HG03575 (cell line): ENCODE data around the gene RPAP2.
"Not testable (repeated sequence)": the region's sequence is repeated elsewhere in the genome, so short reads cannot be mapped to it uniquely, and the experiment has no call there.

Experiments
- ATAC-seq: cut with Tn5 transposase; IDR thresholded peaks from one replicate; pipeline ENCODE4 v1.9.1; 2021; ENCODE audit not compliant: unreplicated experiment, insufficient number of reproducible peaks, low FRiP score; ENCODE audit errors: extremely low read depth

RPAP2 gene

GRCh38 chr1:92363401-92363800 lies 64.5 kb downstream of the RPAP2 start:
- no peak for ATAC-seq

- ATAC-seq, result no peak
These were observed 66.7 kb downstream of the RPAP2 start for GRCh38 chr1:92365378-92366039.

GRCh38 chr1:92366040-92366395 lies 67.2 kb downstream of the RPAP2 start:
- no peak for ATAC-seq

- ATAC-seq, result no peak
These were observed 68.6 kb downstream of the RPAP2 start for GRCh38 chr1:92367496-92367895.

- no peak for ATAC-seq
These were observed 73.3 kb downstream of the RPAP2 start for GRCh38 chr1:92372164-92372563.

- no peak for ATAC-seq
These were observed 75.4 kb downstream of the RPAP2 start for GRCh38 chr1:92374223-92374622.

GRCh38 chr1:92376345-92376744 lies 77.5 kb downstream of the RPAP2 start:
- no peak for ATAC-seq

- not testable (repeated sequence) for ATAC-seq
These were observed 79.1 kb downstream of the RPAP2 start for GRCh38 chr1:92377991-92378390.

- no peak for ATAC-seq
These were observed 82.0 kb downstream of the RPAP2 start for GRCh38 chr1:92380867-92381266.

GRCh38 chr1:92393966-92394365 lies 95.1 kb downstream of the RPAP2 start:
- ATAC-seq, result not testable (repeated sequence)

GRCh38 chr1:92398519-92398918 lies 99.7 kb downstream of the RPAP2 start:
- ATAC-seq, result no peak

- peak; percentile 77 for ATAC-seq
These were observed 100.2 kb downstream of the RPAP2 start for GRCh38 chr1:92399076-92399475.

- ATAC-seq, result no peak
These were observed 105.8 kb downstream of the RPAP2 start for GRCh38 chr1:92404661-92405060.

GRCh38 chr1:92408825-92409224 lies 110.0 kb downstream of the RPAP2 start:
- no peak for ATAC-seq

- ATAC-seq, result no peak
These were observed 111.2 kb downstream of the RPAP2 start for GRCh38 chr1:92409946-92410549.

- no peak for ATAC-seq
These were observed 111.8 kb downstream of the RPAP2 start for GRCh38 chr1:92410706-92411105.

- ATAC-seq, result no peak
These were observed 112.7 kb downstream of the RPAP2 start for GRCh38 chr1:92411511-92411910.

- no peak for ATAC-seq
These were observed 120.8 kb downstream of the RPAP2 start for GRCh38 chr1:92419642-92420041.

- ATAC-seq, result no peak
These were observed 125.5 kb downstream of the RPAP2 start for GRCh38 chr1:92424381-92424780.

GRCh38 chr1:92425617-92426016 lies 126.8 kb downstream of the RPAP2 start:
- ATAC-seq, result no peak

GRCh38 chr1:92430030-92430429 lies 131.2 kb downstream of the RPAP2 start:
- ATAC-seq, result no peak
